HepG2 (cell line): ENCODE measurements around the gene SIK3. TPM values are rescaled to one million over a fixed set of nuclear protein-coding genes. Genes with fewer than 3 reads are reported as not detected.
A peak's percentile ranks its signal among the peaks of the same experiment; 100 is the strongest.

Experiments used
- ARHGAP35 ChIP-seq: sonication (generic); formaldehyde crosslinking; IDR thresholded peaks from 2 replicates; pipeline ENCODE4 v1.9.0; 2022; ENCODE audit warnings: mild to moderate bottlenecking, inconsistent platforms, moderate library complexity, missing genetic modification reagents, borderline replicate concordance
- DMAP1 ChIP-seq: IDR thresholded peaks from 2 replicates; pipeline ENCODE4 v1.6.1; 2016
- KDM2A ChIP-seq: sonication (generic); formaldehyde crosslinking; IDR thresholded peaks from 2 replicates; pipeline ENCODE4 v1.4.0; 2020; ENCODE audit warnings: low read depth, missing genetic modification reagents, borderline replicate concordance
- NR2F6 ChIP-seq, 2 experiments: IDR thresholded peaks; 2 replicates each; pipeline ENCODE4 v1.6.1; 2016; ENCODE audit warnings: antibody characterized with exemption in 1 of 2, mild to moderate bottlenecking in 1 of 2
- PHF8 ChIP-seq: sonication (generic); formaldehyde crosslinking; IDR thresholded peaks from 2 replicates; pipeline ENCODE4 v1.5.0; 2020; ENCODE audit warnings: missing genetic modification reagents
- POLR2A ChIP-seq, 2 experiments: IDR thresholded peaks; 2 replicates each; pipeline ENCODE4 v1.6.1; 2011; ENCODE audit warnings: low read depth in 2 of 2, low read length in 2 of 2, mild to moderate bottlenecking in 1 of 2, moderate library complexity in 1 of 2; ENCODE audit not compliant: insufficient read depth in 1 of 2
- TARDBP ChIP-seq: sonication (generic); formaldehyde crosslinking; IDR thresholded peaks from 2 replicates; pipeline ENCODE4 v1.8.0; 2022; ENCODE audit warnings: mild to moderate bottlenecking, missing genetic modification reagents
- ZFP90 ChIP-seq: sonication (generic); formaldehyde crosslinking; IDR thresholded peaks from 2 replicates; pipeline ENCODE4 v1.8.0; 2022; ENCODE audit warnings: missing genetic modification reagents, mild to moderate bottlenecking, inconsistent platforms, borderline replicate concordance
- ZNF180 ChIP-seq: sonication (generic); formaldehyde crosslinking; IDR thresholded peaks from 2 replicates; pipeline ENCODE4 v1.4.0; 2020; ENCODE audit warnings: low read depth, missing genetic modification reagents, borderline replicate concordance
- ZNF230 ChIP-seq: sonication (generic); formaldehyde crosslinking; IDR thresholded peaks from 2 replicates; pipeline ENCODE4 v1.4.0; 2020; ENCODE audit warnings: mild to moderate bottlenecking, missing genetic modification reagents
- ZNF292 ChIP-seq: sonication (generic); formaldehyde crosslinking; IDR thresholded peaks from 2 replicates; pipeline ENCODE4 v1.8.1; 2022; ENCODE audit warnings: mild to moderate bottlenecking, low read depth, missing genetic modification reagents, borderline replicate concordance
- ZNF768 ChIP-seq: sonication (generic); formaldehyde crosslinking; IDR thresholded peaks from 2 replicates; pipeline ENCODE4 v1.4.0; 2020; ENCODE audit warnings: missing genetic modification reagents
- ZNF780A ChIP-seq: sonication (generic); formaldehyde crosslinking; IDR thresholded peaks from 2 replicates; pipeline ENCODE4 v1.8.0; 2022; ENCODE audit warnings: mild to moderate bottlenecking, missing genetic modification reagents, moderate library complexity
- polyA plus RNA-seq, 8 experiments: library from polyadenylated mRNA; depleted of rRNA in 3 of 8; stranded (reverse) in 7 of 8; unstranded in 1 of 8; fragments of >200 nt; fragmentation: Illumina TruSeq in 4 of 8; extraction: Trizol in 4 of 8; gene quantifications; 2 replicates each; pipeline versions ENCODE4 v1.2.1 to v1.2.3, GENCODE V29; 2011 to 2016; ENCODE audit warnings: low read depth in 4 of 8, missing spikeins in 1 of 8, mixed read lengths in 1 of 8; ENCODE audit not compliant: insufficient read depth in 1 of 8
- total RNA-seq, 5 experiments: library from RNA; depleted of rRNA; stranded (reverse); fragments of >200 nt; fragmentation: Illumina TruSeq; extraction: Trizol; gene quantifications; 2 replicates each; pipeline ENCODE4 v1.2.3, GENCODE V29; 2016; ENCODE audit warnings: low read depth in 1 of 5
- TF ChIP-seq, protein P1 (sequence below): sonication (generic); formaldehyde crosslinking; conservative IDR thresholded peaks from 2 replicates; pipeline ENCODE4 v1.4.0; 2020; ENCODE audit warnings: mild to moderate bottlenecking, missing genetic modification reagents, moderate library complexity
- TF ChIP-seq, protein P2 (sequence below): sonication (generic); formaldehyde crosslinking; IDR thresholded peaks from 2 replicates; pipeline ENCODE4 v1.4.0; 2020; ENCODE audit warnings: mild to moderate bottlenecking, missing genetic modification reagents
- TF ChIP-seq, protein P3 (sequence below): IDR thresholded peaks from 2 replicates; pipeline ENCODE4 v1.6.1; 2016

Gene SIK3
- total and polyA plus RNA-seq, 2 of the 13 experiments (the other 11 are each of a cell fraction or from before 2014, with no cell fraction given) = 5.7 to 9.8 TPM

GRCh38 chr11:116825434-116825833, 272.8 kb downstream of the SIK3 start (continued):
- TF ChIP-seq PHF8 (CRISPR knock-in tag) = no peak
- 0 out of 2 replicates have a peak, but pooled peaks have one; percentile 8 for TF ChIP-seq ZNF292 (CRISPR knock-in tag)
- no peak for TF ChIP-seq ZNF180
- no peak for TF ChIP-seq ZNF768 (CRISPR knock-in tag)
- TF ChIP-seq ZNF230 (CRISPR knock-in tag) = no peak
- TF ChIP-seq TARDBP (CRISPR knock-in tag) = no peak
- TF ChIP-seq, protein P1, sequence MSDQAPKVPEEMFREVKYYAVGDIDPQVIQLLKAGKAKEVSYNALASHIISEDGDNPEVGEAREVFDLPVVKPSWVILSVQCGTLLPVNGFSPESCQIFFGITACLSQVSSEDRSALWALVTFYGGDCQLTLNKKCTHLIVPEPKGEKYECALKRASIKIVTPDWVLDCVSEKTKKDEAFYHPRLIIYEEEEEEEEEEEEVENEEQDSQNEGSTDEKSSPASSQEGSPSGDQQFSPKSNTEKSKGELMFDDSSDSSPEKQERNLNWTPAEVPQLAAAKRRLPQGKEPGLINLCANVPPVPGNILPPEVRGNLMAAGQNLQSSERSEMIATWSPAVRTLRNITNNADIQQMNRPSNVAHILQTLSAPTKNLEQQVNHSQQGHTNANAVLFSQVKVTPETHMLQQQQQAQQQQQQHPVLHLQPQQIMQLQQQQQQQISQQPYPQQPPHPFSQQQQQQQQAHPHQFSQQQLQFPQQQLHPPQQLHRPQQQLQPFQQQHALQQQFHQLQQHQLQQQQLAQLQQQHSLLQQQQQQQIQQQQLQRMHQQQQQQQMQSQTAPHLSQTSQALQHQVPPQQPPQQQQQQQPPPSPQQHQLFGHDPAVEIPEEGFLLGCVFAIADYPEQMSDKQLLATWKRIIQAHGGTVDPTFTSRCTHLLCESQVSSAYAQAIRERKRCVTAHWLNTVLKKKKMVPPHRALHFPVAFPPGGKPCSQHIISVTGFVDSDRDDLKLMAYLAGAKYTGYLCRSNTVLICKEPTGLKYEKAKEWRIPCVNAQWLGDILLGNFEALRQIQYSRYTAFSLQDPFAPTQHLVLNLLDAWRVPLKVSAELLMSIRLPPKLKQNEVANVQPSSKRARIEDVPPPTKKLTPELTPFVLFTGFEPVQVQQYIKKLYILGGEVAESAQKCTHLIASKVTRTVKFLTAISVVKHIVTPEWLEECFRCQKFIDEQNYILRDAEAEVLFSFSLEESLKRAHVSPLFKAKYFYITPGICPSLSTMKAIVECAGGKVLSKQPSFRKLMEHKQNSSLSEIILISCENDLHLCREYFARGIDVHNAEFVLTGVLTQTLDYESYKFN (CRISPR knock-in tag) = 0 out of 2 replicates have a peak, but pooled peaks have one; percentile 9
- TF ChIP-seq POLR2A (IDR thresholded peaks at IDR 0.05; ENCODE audit: insufficient read depth in 1 of 2, low read depth in 2 of 2, low read length in 2 of 2) = 0 out of 4 replicates have a peak, but pooled peaks of 1 of the 2 experiments have one; percentile 13
- 0 out of 2 replicates have a peak, but pooled peaks have one; percentile 7 for TF ChIP-seq KDM2A (CRISPR knock-in tag)
- TF ChIP-seq ZFP90 (CRISPR knock-in tag) = no peak
- TF ChIP-seq, protein P2, sequence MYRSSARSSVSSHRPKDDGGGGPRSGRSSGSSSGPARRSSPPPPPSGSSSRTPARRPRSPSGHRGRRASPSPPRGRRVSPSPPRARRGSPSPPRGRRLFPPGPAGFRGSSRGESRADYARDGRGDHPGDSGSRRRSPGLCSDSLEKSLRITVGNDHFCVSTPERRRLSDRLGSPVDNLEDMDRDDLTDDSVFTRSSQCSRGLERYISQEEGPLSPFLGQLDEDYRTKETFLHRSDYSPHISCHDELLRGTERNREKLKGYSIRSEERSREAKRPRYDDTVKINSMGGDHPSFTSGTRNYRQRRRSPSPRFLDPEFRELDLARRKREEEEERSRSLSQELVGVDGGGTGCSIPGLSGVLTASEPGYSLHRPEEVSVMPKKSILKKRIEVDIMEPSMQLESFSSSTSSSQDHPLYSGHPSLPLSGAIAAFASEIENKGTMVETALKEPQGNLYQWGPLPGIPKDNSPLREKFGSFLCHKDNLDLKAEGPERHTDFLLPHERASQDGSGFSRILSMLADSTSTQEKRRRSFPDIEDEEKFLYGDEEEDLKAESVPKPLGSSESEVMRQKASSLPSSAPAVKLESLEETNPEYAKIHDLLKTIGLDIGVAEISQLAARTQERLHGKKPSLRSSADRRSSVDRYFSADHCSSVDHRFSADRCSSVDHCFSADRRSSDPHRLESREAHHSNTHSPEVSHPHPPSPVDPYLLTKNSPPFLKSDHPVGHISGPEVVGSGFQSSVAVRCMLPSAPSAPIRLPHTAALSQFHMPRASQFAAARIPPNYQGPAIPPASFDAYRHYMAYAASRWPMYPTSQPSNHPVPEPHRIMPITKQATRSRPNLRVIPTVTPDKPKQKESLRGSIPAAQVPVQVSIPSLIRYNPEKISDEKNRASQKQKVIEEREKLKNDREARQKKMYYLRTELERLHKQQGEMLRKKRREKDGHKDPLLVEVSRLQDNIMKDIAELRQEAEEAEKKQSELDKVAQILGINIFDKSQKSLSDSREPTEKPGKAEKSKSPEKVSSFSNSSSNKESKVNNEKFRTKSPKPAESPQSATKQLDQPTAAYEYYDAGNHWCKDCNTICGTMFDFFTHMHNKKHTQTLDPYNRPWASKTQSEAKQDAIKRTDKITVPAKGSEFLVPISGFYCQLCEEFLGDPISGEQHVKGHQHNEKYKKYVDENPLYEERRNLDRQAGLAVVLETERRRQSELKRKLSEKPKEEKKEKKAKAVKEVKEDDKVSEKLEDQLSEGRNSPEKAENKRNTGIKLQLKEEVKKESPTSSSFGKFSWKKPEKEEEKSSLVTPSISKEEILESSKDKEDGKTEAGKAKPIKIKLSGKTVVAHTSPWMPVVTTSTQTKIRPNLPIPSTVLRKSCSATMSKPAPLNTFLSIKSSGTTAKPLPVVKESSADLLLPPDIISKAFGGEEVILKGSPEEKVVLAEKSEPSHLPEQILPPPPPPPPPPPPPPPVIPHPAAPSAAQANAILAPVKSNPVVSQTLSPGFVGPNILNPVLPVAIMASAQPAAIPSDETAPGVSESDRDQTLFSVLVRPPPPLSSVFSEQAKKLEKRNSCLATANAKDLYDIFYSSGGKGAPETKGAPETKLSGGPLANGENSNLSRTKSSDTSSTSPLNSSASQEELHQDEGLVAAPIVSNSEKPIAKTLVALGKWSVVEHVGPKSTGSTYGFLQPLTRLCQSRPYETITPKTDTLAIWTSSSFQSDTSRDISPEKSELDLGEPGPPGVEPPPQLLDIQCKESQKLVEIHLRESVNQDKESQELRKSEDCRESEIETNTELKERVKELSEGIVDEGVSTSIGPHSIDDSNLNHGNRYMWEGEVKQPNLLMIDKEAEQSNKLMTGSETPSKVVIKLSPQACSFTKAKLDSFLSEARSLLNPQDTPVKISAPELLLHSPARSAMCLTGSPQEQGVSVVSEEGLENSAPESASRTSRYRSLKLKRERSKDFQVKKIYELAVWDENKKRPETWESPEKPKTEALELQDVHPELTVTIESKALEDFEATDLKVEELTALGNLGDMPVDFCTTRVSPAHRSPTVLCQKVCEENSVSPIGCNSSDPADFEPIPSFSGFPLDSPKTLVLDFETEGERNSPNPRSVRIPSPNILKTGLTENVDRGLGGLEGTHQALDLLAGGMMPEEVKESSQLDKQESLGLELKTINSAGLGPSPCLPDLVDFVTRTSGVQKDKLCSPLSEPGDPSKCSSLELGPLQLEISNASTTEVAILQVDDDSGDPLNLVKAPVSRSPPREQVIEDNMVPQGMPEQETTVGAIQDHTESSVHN = no peak
- TF ChIP-seq ARHGAP35 = no peak
- TF ChIP-seq, protein P3, sequence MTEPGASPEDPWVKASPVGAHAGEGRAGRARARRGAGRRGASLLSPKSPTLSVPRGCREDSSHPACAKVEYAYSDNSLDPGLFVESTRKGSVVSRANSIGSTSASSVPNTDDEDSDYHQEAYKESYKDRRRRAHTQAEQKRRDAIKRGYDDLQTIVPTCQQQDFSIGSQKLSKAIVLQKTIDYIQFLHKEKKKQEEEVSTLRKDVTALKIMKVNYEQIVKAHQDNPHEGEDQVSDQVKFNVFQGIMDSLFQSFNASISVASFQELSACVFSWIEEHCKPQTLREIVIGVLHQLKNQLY (CRISPR knock-in tag) = no peak
- TF ChIP-seq DMAP1 (CRISPR knock-in tag) = 0 out of 2 replicates have a peak, but pooled peaks have one; percentile 3
- TF ChIP-seq NR2F6 (IDR thresholded peaks at IDR 0.05) = no peak
- TF ChIP-seq NR2F6 (CRISPR knock-in tag; IDR thresholded peaks at IDR 0.05) = no peak
- TF ChIP-seq ZNF780A (CRISPR knock-in tag) = no peak
